H1 (cell line): ENCODE results near the gene TNFRSF18. TPM values are rescaled to one million over a fixed set of nuclear protein-coding genes. Genes with fewer than 3 reads are reported as not detected.

ENCODE experiments used
- CTCF ChIA-PET: fragments of 300-600 bp; sonication (Branson Sonifier 250); formaldehyde crosslinking; loops from one replicate; lab custom pipeline; 2021; ENCODE audit not compliant: partially characterized antibody; lab: Charles Lee
- POLR2A ChIA-PET: fragments of 300-600 bp; sonication (Branson Sonifier 250); formaldehyde crosslinking; loops from one replicate; lab custom pipeline; 2021; ENCODE audit warnings: inconsistent platforms; ENCODE audit not compliant: partially characterized antibody; lab: Charles Lee
- DNase-seq, 2 experiments: peaks; one replicate each; pipeline versions ENCODE4 v3.0.0 to v3.0.0-alpha.2; 2010 to 2022; ENCODE audit warnings: low spot score in 2 of 2, low read depth in 1 of 2, mixed read lengths in 1 of 2
- FAIRE-seq: peaks from 2 replicates; lab custom pipeline; 2011; peaks lifted over from hg19 to GRCh38; lab: Jason Lieb, UNC
- H2AFZ ChIP-seq: 2 replicates; pipeline ENCODE4 v1.8.1; 2012; ENCODE audit warnings: low read length, inconsistent platforms
- H2AK5ac ChIP-seq: 2 replicates; pipeline ENCODE4 v1.6.1; 2013; ENCODE audit warnings: low read depth, low read length
- H2BK120ac ChIP-seq: replicated peaks from 2 replicates; pipeline ENCODE3; 2013; ENCODE audit warnings: low read depth, low read length, inconsistent platforms
- H2BK12ac ChIP-seq: 2 replicates; pipeline ENCODE4 v1.6.1; 2013; ENCODE audit warnings: low read depth, low read length
- H2BK15ac ChIP-seq: 2 replicates; pipeline ENCODE4 v1.6.1; 2013; ENCODE audit warnings: low read length
- H2BK20ac ChIP-seq: 2 replicates; pipeline ENCODE4 v1.6.1; 2013; ENCODE audit warnings: low read length
- H2BK5ac ChIP-seq: 2 replicates; pipeline ENCODE4 v1.6.1; 2013; ENCODE audit warnings: low read depth, low read length
- H3K14ac ChIP-seq: 2 replicates; pipeline ENCODE4 v1.6.1; 2013; ENCODE audit warnings: inconsistent platforms; ENCODE audit not compliant: insufficient read length
- H3K18ac ChIP-seq: 2 replicates; pipeline ENCODE4 v1.6.1; 2013; ENCODE audit warnings: low read length; ENCODE audit errors: extremely low read depth
- H3K23ac ChIP-seq: 2 replicates; pipeline ENCODE4 v1.6.1; 2013; ENCODE audit warnings: inconsistent platforms; ENCODE audit not compliant: insufficient read length
- H3K23me2 ChIP-seq: 2 replicates; pipeline ENCODE4 v1.6.1; 2013; ENCODE audit warnings: low read depth, low read length
- H3K27ac ChIP-seq: 2 replicates; pipeline ENCODE4 v1.6.1; 2011; ENCODE audit warnings: low read depth, low read length, inconsistent platforms
- H3K27me3 ChIP-seq, 4 experiments: replicated peaks in 1 of 4; 1 replicate in 1 of 4; 2 replicates in 3 of 4; pipeline versions ENCODE4 v1.6.1 to v1.8.1; 2011 to 2013; ENCODE audit warnings: low read length in 3 of 4, mild to moderate bottlenecking in 3 of 4, inconsistent platforms in 2 of 4, mixed read lengths in 2 of 4, moderate library complexity in 1 of 4; ENCODE audit not compliant: control insufficient read depth in 3 of 4, insufficient read depth in 3 of 4; ENCODE audit errors: extremely low read depth in 1 of 4
- H3K36me3 ChIP-seq, 4 experiments: 2 replicates each; pipeline versions ENCODE4 v1.6.1 to v1.8.1; 2011 to 2013; ENCODE audit warnings: mild to moderate bottlenecking in 4 of 4, low read length in 3 of 4, moderate library complexity in 2 of 4, control low read depth in 1 of 4, inconsistent platforms in 1 of 4; ENCODE audit not compliant: insufficient read depth in 4 of 4, control insufficient read depth in 2 of 4
- H3K4ac ChIP-seq: replicated peaks from 2 replicates; pipeline ENCODE3; 2013; ENCODE audit warnings: low read length, low read depth, mixed read lengths, inconsistent platforms; ENCODE audit not compliant: insufficient read length
- H3K4me1 ChIP-seq, 4 experiments: replicated peaks in 1 of 4; 1 replicate in 1 of 4; 2 replicates in 3 of 4; pipeline versions ENCODE4 v1.6.1 to v1.8.1; 2011 to 2013; ENCODE audit warnings: low read length in 3 of 4, inconsistent platforms in 2 of 4, mixed read lengths in 1 of 4; ENCODE audit not compliant: insufficient read depth in 4 of 4, control insufficient read depth in 3 of 4
- H3K4me2 ChIP-seq, 2 experiments: 2 replicates each; pipeline versions ENCODE4 v1.6.1 to v1.8.1; 2011 to 2013; ENCODE audit warnings: low read depth in 2 of 2, low read length in 2 of 2, control low read depth in 1 of 2, inconsistent platforms in 1 of 2, mild to moderate bottlenecking in 1 of 2; ENCODE audit not compliant: insufficient read depth in 1 of 2
- H3K4me3 ChIP-seq, 4 experiments: fragments of 200-600, 300-600 bp in 1 of 4; sonication (generic), shearing (Covaris generic), sonication (Bioruptor Twin) in 1 of 4; 2 replicates each; pipeline versions ENCODE4 v1.5.1 to v1.8.1; 2011 to 2016; ENCODE audit warnings: low read length in 4 of 4, low read depth in 3 of 4, control low read depth in 2 of 4, inconsistent platforms in 2 of 4, mild to moderate bottlenecking in 2 of 4, mixed read lengths in 1 of 4, moderate library complexity in 1 of 4; ENCODE audit not compliant: insufficient read depth in 2 of 4; ENCODE audit errors: extremely low read depth in 1 of 4
- H3K56ac ChIP-seq: replicated peaks from 2 replicates; pipeline ENCODE3; 2013; ENCODE audit warnings: low read depth, mild to moderate bottlenecking, mixed read lengths, low read length, inconsistent platforms; ENCODE audit not compliant: insufficient read length
- H3K79me1 ChIP-seq: 2 replicates; pipeline ENCODE4 v1.6.1; 2013; ENCODE audit warnings: low read depth, low read length, control low read depth
- H3K79me2 ChIP-seq, 2 experiments: 2 replicates each; pipeline versions ENCODE4 v1.6.1 to v1.8.1; 2012 to 2013; ENCODE audit warnings: low read length in 2 of 2, mild to moderate bottlenecking in 2 of 2, inconsistent platforms in 1 of 2; ENCODE audit not compliant: insufficient read depth in 2 of 2, control insufficient read depth in 1 of 2
- H3K9ac ChIP-seq, 4 experiments: replicated peaks in 1 of 4; 1 replicate in 1 of 4; 2 replicates in 3 of 4; pipeline versions ENCODE4 v1.6.1 to v1.8.1; 2011 to 2013; ENCODE audit warnings: low read depth in 3 of 4, low read length in 3 of 4, control low read depth in 2 of 4, mild to moderate bottlenecking in 2 of 4, moderate library complexity in 2 of 4, inconsistent platforms in 1 of 4; ENCODE audit errors: extremely low read depth in 1 of 4
- H3K9me3 ChIP-seq, 2 experiments: 2 replicates each; pipeline versions ENCODE4 v1.6.1 to v1.8.1; 2012 to 2013; ENCODE audit warnings: mild to moderate bottlenecking in 2 of 2, moderate library complexity in 2 of 2, control low read depth in 1 of 2, inconsistent platforms in 1 of 2, low read depth in 1 of 2, low read length in 1 of 2, mixed read lengths in 1 of 2; ENCODE audit not compliant: insufficient read depth in 2 of 2
- H4K20me1 ChIP-seq, 2 experiments: replicated peaks in 1 of 2; 2 replicates each; pipeline versions ENCODE3 to v1.8.1; 2011 to 2013; ENCODE audit warnings: inconsistent platforms in 2 of 2, low read length in 2 of 2, mild to moderate bottlenecking in 1 of 2; ENCODE audit not compliant: insufficient read depth in 2 of 2, control insufficient read depth in 1 of 2
- H4K5ac ChIP-seq: 2 replicates; pipeline ENCODE4 v1.6.1; 2013; ENCODE audit warnings: low read length, low read depth, mixed read lengths, inconsistent platforms; ENCODE audit not compliant: insufficient read length
- H4K8ac ChIP-seq: 2 replicates; pipeline ENCODE4 v1.8.0; 2013; ENCODE audit warnings: mild to moderate bottlenecking, moderate library complexity, low read length, inconsistent platforms; ENCODE audit not compliant: insufficient read depth; ENCODE audit errors: extremely low read depth
- H4K91ac ChIP-seq: replicated peaks from 2 replicates; pipeline ENCODE3; 2013; ENCODE audit warnings: low read length, mixed read lengths, inconsistent platforms; ENCODE audit not compliant: insufficient read length
- FOSL1 ChIP-seq: IDR thresholded peaks from 2 replicates; pipeline ENCODE4 v1.6.1; 2011; ENCODE audit warnings: mild to moderate bottlenecking, low read depth, low read length, moderate library complexity; ENCODE audit not compliant: insufficient read depth
- PHF8 ChIP-seq: fragments of 200-600 bp; sonication (generic); conservative IDR thresholded peaks from 2 replicates; pipeline ENCODE4 v1.7.1; 2012; ENCODE audit warnings: low read depth, mild to moderate bottlenecking, inconsistent platforms, low read length, moderate library complexity
- RAD21 ChIP-seq, 2 experiments: IDR thresholded peaks in 1 of 2; conservative IDR thresholded peaks in 1 of 2; 2 replicates each; pipeline ENCODE4 v1.6.1; 2011; ENCODE audit warnings: low read depth in 2 of 2, low read length in 2 of 2, improper control_type of control experiment in 1 of 2, inconsistent platforms in 1 of 2, mild to moderate bottlenecking in 1 of 2, moderate library complexity in 1 of 2
- RNF2 ChIP-seq: fragments of 200-900, 300-1000 bp; sonication (generic); IDR thresholded peaks from 2 replicates; pipeline ENCODE4 v1.7.1; 2016; ENCODE audit warnings: borderline replicate concordance, low read depth, mild to moderate bottlenecking, antibody characterized with exemption, low read length; ENCODE audit not compliant: poor library complexity, severe bottlenecking; ENCODE audit errors: missing control alignments
- SP1 ChIP-seq: IDR thresholded peaks from 2 replicates; pipeline ENCODE4 v1.6.1; 2011; ENCODE audit warnings: low read depth, low read length
- WGBS, 2 experiments: shearing (Covaris generic) in 1 of 2; methylation state at CpG; one replicate each; pipeline versions ENCODE4 v1.1.6 to v1.1.7; 2013 to 2015; ENCODE audit warnings: low lambda C conversion rate in 2 of 2, mixed read lengths in 2 of 2, inconsistent platforms in 1 of 2, low coverage in 1 of 2, missing lambda C conversion rate in 1 of 2; ENCODE audit not compliant: insufficient replicate concordance in 2 of 2, insufficient coverage in 1 of 2, insufficient read length in 1 of 2; ENCODE audit errors: extremely low coverage in 1 of 2, missing lambda C conversion rate in 1 of 2; 5-methylcytosine and 5-hydroxymethylcytosine counted together
- polyA plus RNA-seq, 7 experiments: library from polyadenylated mRNA; depleted of rRNA in 3 of 7; stranded (reverse) in 5 of 7; unstranded in 2 of 7; fragments of >200 nt in 5 of 7; fragments of 200-250 nt in 2 of 7; gene quantifications; 1 replicate in 5 of 7; 2 replicates in 1 of 7; 4 replicates in 1 of 7; pipeline versions ENCODE4 v1.2.1 to v1.2.3, GENCODE V29; 2011 to 2013; ENCODE audit warnings: missing spikeins in 2 of 7, mixed read lengths in 2 of 7
- total RNA-seq: library from RNA; stranded (reverse); fragmentation: NEBNext Ultra II Directional; extraction: Animal tissue kit (Norgen Biotek cat#: 25700); gene quantifications from 2 replicates; pipeline ENCODE4 v1.2.1, GENCODE V29; 2021

TNFRSF18 gene
- total and polyA plus RNA-seq, 2 of the 8 experiments (the other 6 are each of a cell fraction or from before 2014, with no cell fraction given): 1.5 to 2.5 TPM

GRCh38 chr1:1182491-1183220, 23.7 kb downstream of the TNFRSF18 start:
- no peak overlapping the region for H2AK5ac ChIP-seq
- no peak overlapping the region for H2BK12ac ChIP-seq
- no peak overlapping the region for H3K4me2 ChIP-seq
- H3K27me3 ChIP-seq: no peaks in the 10 kb centered on the region
- no peaks in the 10 kb centered on the region for H3K9me3 ChIP-seq
- no peaks in the 10 kb centered on the region for H3K79me2 ChIP-seq
- H3K4ac ChIP-seq: no peak overlapping the region
- no peak overlapping the region for H3K18ac ChIP-seq
- no peak overlapping the region for H3K4me3 ChIP-seq
- H3K4me1 ChIP-seq: no peaks in the 10 kb centered on the region; a peak in 1 of 7 replicates
- H3K56ac ChIP-seq: no peak overlapping the region
- FAIRE-seq (no peak), DNase-seq (peak in 1 of 2 experiments; percentile 47)
- H3K9ac ChIP-seq: no peak overlapping the region
- H3K27ac ChIP-seq: no peak overlapping the region
- no peak overlapping the region for H2BK15ac ChIP-seq
- H2BK120ac ChIP-seq: no peak overlapping the region
- peak overlapping the region; percentile 56; the same call in 1 of the 2 replicates for H2BK5ac ChIP-seq
- H2AFZ ChIP-seq: no peak overlapping the region
- H3K79me1 ChIP-seq: no peaks in the 10 kb centered on the region
- WGBS, 2 experiments: 83% methylated on average over 28 of the region's 39 CpGs; no CpG with 5 or more reads in 1 of the 2 experiments
- ChIA-PET POLR2A (interaction anchor here (1.0 kb wide), 1 partner anchor 12 kb away, joined by 3 read pairs; no protein-coding TSS in a partner anchor), CTCF (no interaction called here)
- no peak overlapping the region for H2BK20ac ChIP-seq
- H3K14ac ChIP-seq: no peak overlapping the region
- H4K91ac ChIP-seq: no peak overlapping the region
- H3K36me3 ChIP-seq: no peaks in the 10 kb centered on the region
- H3K23ac ChIP-seq: no peak overlapping the region
- TF ChIP-seq SP1: no peak
- no peak for TF ChIP-seq RNF2
- TF ChIP-seq RAD21 (IDR thresholded peaks at IDR 0.05 in 1 of 2, conservative IDR thresholded peaks at IDR 0.05 in 1 of 2; ENCODE audit: low read depth in 2 of 2, low read length in 2 of 2): no peak
- no peak for TF ChIP-seq PHF8
- TF ChIP-seq FOSL1: no peak
- H4K20me1 ChIP-seq: peaks cover 0 to 3% of the 10 kb centered on the region in 2 experiments
- peak overlapping the region; percentile 51; the same call in 1 of the 2 replicates for H4K8ac ChIP-seq
- H3K23me2 ChIP-seq: no peaks in the 10 kb centered on the region
- H4K5ac ChIP-seq: no peak overlapping the region
